HepG2 (cell line): ENCODE results near the gene VAMP8. TPM values are rescaled to one million over a fixed set of nuclear protein-coding genes. Genes with fewer than 3 reads are reported as not detected.

Source experiments
- ARHGAP35 ChIP-seq: sonication (generic); formaldehyde crosslinking; IDR thresholded peaks from 2 replicates; pipeline ENCODE4 v1.9.0; 2022; ENCODE audit warnings: mild to moderate bottlenecking, inconsistent platforms, moderate library complexity, missing genetic modification reagents, borderline replicate concordance
- FOXM1 ChIP-seq: sonication (generic); formaldehyde crosslinking; IDR thresholded peaks from 2 replicates; pipeline ENCODE4 v1.5.0; 2020; ENCODE audit warnings: missing genetic modification reagents
- HDAC6 ChIP-seq: fragments of 200-600 bp; sonication (generic); IDR thresholded peaks from 2 replicates; pipeline ENCODE4 v1.7.0; 2017; ENCODE audit warnings: mild to moderate bottlenecking, antibody characterized with exemption, low read length, low read depth
- JARID2 ChIP-seq: sonication (generic); formaldehyde crosslinking; IDR thresholded peaks from 2 replicates; pipeline ENCODE4 v1.8.1; 2023; ENCODE audit warnings: missing genetic modification reagents, inconsistent platforms; ENCODE audit not compliant: insufficient replicate concordance
- SALL1 ChIP-seq: sonication (generic); formaldehyde crosslinking; IDR thresholded peaks from 2 replicates; pipeline ENCODE4 v1.8.0; 2022; ENCODE audit warnings: mild to moderate bottlenecking, missing genetic modification reagents
- SNAI1 ChIP-seq: sonication (generic); formaldehyde crosslinking; IDR thresholded peaks from 2 replicates; pipeline ENCODE4 v1.5.0; 2020; ENCODE audit warnings: mild to moderate bottlenecking, missing genetic modification reagents, borderline replicate concordance
- TEAD2 ChIP-seq: sonication (generic); formaldehyde crosslinking; IDR thresholded peaks from 2 replicates; pipeline ENCODE4 v1.9.0; 2021; ENCODE audit warnings: missing genetic modification reagents
- ZNF124 ChIP-seq: sonication (generic); formaldehyde crosslinking; IDR thresholded peaks from 2 replicates; pipeline ENCODE4 v1.4.0; 2020; ENCODE audit warnings: missing genetic modification reagents
- ZNF775 ChIP-seq: sonication (generic); formaldehyde crosslinking; IDR thresholded peaks from 2 replicates; pipeline ENCODE4 v1.4.0; 2020; ENCODE audit warnings: missing genetic modification reagents, mild to moderate bottlenecking, moderate library complexity, borderline replicate concordance
- polyA plus RNA-seq, 8 experiments: library from polyadenylated mRNA; depleted of rRNA in 3 of 8; stranded (reverse) in 7 of 8; unstranded in 1 of 8; fragments of >200 nt; fragmentation: Illumina TruSeq in 4 of 8; extraction: Trizol in 4 of 8; gene quantifications; 2 replicates each; pipeline versions ENCODE4 v1.2.1 to v1.2.3, GENCODE V29; 2011 to 2016; ENCODE audit warnings: low read depth in 4 of 8, missing spikeins in 1 of 8, mixed read lengths in 1 of 8; ENCODE audit not compliant: insufficient read depth in 1 of 8
- total RNA-seq, 5 experiments: library from RNA; depleted of rRNA; stranded (reverse); fragments of >200 nt; fragmentation: Illumina TruSeq; extraction: Trizol; gene quantifications; 2 replicates each; pipeline ENCODE4 v1.2.3, GENCODE V29; 2016; ENCODE audit warnings: low read depth in 1 of 5
- TF ChIP-seq, protein P1 (sequence below): sonication (generic); formaldehyde crosslinking; IDR thresholded peaks from 2 replicates; pipeline ENCODE4 v1.4.0; 2020; ENCODE audit warnings: mild to moderate bottlenecking, missing genetic modification reagents
- TF ChIP-seq, protein P2 (sequence below): sonication (generic); formaldehyde crosslinking; IDR thresholded peaks from 2 replicates; pipeline ENCODE4 v1.4.0; 2020; ENCODE audit warnings: missing genetic modification reagents, borderline replicate concordance
- TF ChIP-seq, protein P3 (sequence below): sonication (generic); formaldehyde crosslinking; IDR thresholded peaks from 2 replicates; pipeline ENCODE4 v1.5.0; 2020; ENCODE audit warnings: mild to moderate bottlenecking, missing genetic modification reagents
- TF ChIP-seq, protein P4 (sequence below): sonication (generic); formaldehyde crosslinking; IDR thresholded peaks from 2 replicates; pipeline ENCODE4 v1.4.0; 2020; ENCODE audit warnings: missing genetic modification reagents
- TF ChIP-seq, protein P5 (sequence below): IDR thresholded peaks from 2 replicates; pipeline ENCODE4 v1.6.1; 2016; ENCODE audit warnings: missing genetic modification reagents, missing compliant biosample characterization
- TF ChIP-seq, protein P6 (sequence below): sonication (generic); formaldehyde crosslinking; IDR thresholded peaks from 2 replicates; pipeline ENCODE4 v1.4.0; 2020; ENCODE audit warnings: missing genetic modification reagents

The VAMP8 gene
- total and polyA plus RNA-seq, 2 of the 13 experiments (the other 11 are each of a cell fraction or from before 2014, with no cell fraction given): 83.3 to 157 TPM

DNA sequence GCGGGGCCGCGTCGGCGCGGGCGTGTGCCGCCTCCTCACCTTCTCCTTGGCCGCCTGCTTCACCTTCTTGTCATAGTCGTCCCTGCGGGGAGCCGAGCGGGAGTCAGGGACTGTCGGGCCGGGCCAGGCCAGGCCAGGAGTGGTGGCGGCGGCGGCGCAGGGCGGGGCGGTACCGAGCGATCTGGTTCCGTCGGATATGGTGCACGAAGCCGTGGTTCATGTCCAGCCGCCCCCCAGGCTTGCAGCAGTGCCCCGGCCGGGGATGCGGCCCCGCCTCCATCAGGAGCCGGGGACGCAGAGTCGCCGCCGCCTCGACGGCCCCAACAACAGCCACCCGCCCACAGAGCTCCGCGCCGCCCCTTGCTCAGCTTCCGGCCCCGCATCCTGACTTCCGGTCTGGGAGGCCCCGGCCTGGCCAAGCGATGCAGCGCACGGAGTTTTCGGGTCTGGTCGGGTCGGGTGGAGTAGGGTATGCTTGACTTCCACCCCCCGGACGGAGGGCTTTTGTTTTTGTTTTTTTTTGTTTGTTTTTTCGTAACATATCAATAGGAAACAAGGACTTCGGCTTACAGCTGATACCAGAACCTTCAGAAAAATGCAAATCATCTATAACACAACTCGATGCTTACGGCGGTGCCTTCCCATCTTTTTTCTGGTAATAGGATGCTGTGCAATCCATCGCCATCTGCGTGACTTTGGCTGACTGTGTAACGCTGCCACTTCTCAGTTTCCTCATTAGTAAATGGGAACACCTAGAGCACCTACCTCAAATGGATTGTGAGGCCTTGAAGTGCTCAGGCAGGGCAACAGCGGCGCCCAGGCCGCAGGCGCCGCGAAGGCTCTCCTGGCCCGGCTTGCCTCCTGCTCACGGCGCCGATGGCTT lies 34.6 kb downstream of the VAMP8 start, which contains the start of gene C2orf68 (continued):
- TF ChIP-seq, protein P1, sequence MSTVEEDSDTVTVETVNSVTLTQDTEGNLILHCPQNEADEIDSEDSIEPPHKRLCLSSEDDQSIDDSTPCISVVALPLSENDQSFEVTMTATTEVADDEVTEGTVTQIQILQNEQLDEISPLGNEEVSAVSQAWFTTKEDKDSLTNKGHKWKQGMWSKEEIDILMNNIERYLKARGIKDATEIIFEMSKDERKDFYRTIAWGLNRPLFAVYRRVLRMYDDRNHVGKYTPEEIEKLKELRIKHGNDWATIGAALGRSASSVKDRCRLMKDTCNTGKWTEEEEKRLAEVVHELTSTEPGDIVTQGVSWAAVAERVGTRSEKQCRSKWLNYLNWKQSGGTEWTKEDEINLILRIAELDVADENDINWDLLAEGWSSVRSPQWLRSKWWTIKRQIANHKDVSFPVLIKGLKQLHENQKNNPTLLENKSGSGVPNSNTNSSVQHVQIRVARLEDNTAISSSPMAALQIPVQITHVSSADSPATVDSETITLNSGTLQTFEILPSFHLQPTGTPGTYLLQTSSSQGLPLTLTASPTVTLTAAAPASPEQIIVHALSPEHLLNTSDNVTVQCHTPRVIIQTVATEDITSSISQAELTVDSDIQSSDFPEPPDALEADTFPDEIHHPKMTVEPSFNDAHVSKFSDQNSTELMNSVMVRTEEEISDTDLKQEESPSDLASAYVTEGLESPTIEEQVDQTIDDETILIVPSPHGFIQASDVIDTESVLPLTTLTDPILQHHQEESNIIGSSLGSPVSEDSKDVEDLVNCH: no peak
- TF ChIP-seq, protein P2, sequence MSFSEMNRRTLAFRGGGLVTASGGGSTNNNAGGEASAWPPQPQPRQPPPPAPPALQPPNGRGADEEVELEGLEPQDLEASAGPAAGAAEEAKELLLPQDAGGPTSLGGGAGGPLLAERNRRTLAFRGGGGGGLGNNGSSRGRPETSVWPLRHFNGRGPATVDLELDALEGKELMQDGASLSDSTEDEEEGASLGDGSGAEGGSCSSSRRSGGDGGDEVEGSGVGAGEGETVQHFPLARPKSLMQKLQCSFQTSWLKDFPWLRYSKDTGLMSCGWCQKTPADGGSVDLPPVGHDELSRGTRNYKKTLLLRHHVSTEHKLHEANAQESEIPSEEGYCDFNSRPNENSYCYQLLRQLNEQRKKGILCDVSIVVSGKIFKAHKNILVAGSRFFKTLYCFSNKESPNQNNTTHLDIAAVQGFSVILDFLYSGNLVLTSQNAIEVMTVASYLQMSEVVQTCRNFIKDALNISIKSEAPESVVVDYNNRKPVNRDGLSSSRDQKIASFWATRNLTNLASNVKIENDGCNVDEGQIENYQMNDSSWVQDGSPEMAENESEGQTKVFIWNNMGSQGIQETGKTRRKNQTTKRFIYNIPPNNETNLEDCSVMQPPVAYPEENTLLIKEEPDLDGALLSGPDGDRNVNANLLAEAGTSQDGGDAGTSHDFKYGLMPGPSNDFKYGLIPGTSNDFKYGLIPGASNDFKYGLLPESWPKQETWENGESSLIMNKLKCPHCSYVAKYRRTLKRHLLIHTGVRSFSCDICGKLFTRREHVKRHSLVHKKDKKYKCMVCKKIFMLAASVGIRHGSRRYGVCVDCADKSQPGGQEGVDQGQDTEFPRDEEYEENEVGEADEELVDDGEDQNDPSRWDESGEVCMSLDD (CRISPR knock-in tag): no peak
- TF ChIP-seq HDAC6 (no peak), TEAD2 (no peak), ZNF124 (CRISPR knock-in tag) (peak; percentile 47; the same call in 1 of the 2 replicates), ZNF775 (CRISPR knock-in tag) (no peak), SALL1 (CRISPR knock-in tag) (peak; percentile 84), SNAI1 (CRISPR knock-in tag) (peak; percentile 95), JARID2 (no peak), ARHGAP35 (CRISPR knock-in tag) (peak; percentile 94), FOXM1 (CRISPR knock-in tag) (no peak)
- TF ChIP-seq, protein P3, sequence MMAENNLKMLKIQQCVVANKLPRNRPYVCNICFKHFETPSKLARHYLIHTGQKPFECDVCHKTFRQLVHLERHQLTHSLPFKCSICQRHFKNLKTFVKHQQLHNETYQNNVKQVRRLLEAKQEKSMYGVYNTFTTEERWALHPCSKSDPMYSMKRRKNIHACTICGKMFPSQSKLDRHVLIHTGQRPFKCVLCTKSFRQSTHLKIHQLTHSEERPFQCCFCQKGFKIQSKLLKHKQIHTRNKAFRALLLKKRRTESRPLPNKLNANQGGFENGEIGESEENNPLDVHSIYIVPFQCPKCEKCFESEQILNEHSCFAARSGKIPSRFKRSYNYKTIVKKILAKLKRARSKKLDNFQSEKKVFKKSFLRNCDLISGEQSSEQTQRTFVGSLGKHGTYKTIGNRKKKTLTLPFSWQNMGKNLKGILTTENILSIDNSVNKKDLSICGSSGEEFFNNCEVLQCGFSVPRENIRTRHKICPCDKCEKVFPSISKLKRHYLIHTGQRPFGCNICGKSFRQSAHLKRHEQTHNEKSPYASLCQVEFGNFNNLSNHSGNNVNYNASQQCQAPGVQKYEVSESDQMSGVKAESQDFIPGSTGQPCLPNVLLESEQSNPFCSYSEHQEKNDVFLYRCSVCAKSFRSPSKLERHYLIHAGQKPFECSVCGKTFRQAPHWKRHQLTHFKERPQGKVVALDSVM: peak; percentile 48
- TF ChIP-seq, protein P4, sequence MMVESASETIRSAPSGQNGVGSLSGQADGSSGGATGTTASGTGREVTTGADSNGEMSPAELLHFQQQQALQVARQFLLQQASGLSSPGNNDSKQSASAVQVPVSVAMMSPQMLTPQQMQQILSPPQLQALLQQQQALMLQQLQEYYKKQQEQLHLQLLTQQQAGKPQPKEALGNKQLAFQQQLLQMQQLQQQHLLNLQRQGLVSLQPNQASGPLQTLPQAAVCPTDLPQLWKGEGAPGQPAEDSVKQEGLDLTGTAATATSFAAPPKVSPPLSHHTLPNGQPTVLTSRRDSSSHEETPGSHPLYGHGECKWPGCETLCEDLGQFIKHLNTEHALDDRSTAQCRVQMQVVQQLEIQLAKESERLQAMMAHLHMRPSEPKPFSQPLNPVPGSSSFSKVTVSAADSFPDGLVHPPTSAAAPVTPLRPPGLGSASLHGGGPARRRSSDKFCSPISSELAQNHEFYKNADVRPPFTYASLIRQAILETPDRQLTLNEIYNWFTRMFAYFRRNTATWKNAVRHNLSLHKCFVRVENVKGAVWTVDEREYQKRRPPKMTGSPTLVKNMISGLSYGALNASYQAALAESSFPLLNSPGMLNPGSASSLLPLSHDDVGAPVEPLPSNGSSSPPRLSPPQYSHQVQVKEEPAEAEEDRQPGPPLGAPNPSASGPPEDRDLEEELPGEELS (CRISPR knock-in tag): peak; percentile 77
- TF ChIP-seq, protein P5, sequence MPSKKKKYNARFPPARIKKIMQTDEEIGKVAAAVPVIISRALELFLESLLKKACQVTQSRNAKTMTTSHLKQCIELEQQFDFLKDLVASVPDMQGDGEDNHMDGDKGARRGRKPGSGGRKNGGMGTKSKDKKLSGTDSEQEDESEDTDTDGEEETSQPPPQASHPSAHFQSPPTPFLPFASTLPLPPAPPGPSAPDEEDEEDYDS (CRISPR knock-in tag): peak; percentile 76
- TF ChIP-seq, protein P6, sequence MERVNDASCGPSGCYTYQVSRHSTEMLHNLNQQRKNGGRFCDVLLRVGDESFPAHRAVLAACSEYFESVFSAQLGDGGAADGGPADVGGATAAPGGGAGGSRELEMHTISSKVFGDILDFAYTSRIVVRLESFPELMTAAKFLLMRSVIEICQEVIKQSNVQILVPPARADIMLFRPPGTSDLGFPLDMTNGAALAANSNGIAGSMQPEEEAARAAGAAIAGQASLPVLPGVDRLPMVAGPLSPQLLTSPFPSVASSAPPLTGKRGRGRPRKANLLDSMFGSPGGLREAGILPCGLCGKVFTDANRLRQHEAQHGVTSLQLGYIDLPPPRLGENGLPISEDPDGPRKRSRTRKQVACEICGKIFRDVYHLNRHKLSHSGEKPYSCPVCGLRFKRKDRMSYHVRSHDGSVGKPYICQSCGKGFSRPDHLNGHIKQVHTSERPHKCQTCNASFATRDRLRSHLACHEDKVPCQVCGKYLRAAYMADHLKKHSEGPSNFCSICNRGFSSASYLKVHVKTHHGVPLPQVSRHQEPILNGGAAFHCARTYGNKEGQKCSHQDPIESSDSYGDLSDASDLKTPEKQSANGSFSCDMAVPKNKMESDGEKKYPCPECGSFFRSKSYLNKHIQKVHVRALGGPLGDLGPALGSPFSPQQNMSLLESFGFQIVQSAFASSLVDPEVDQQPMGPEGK (CRISPR knock-in tag): peak; percentile 87
